ENCODE results near the gene TMEM178B.

TMEM178B gene

GRCh38 chr7:141436575-141437075, 362.8 kb downstream of the TMEM178B start:
- H3K4me1 ChIP-seq (ENCODE audit: control insufficient read depth, insufficient read depth, low read length), result no peaks in the 10 kb centered on the region
- H3K36me3 ChIP-seq (ENCODE audit: control insufficient read depth, insufficient read depth, low read length), result no peaks in the 10 kb centered on the region
- no peaks in the 10 kb centered on the region for H3K27me3 ChIP-seq (ENCODE audit: control insufficient read depth, insufficient read depth, low read length)
- no peak overlapping the region for H3K4me3 ChIP-seq (ENCODE audit: low read length)
- H3K27ac ChIP-seq (ENCODE audit: low read depth, low read length), result no peak overlapping the region
- no peak overlapping the region for H3K9ac ChIP-seq (ENCODE audit: low read length)

- no peaks in the 10 kb centered on the region for H3K4me1 ChIP-seq (ENCODE audit: control insufficient read depth, insufficient read depth, low read length)
These were observed 365.3 kb downstream of the TMEM178B start for GRCh38 chr7:141439164-141439563.

GRCh38 chr7:141439776-141440175, 365.9 kb downstream of the TMEM178B start:
- Histone ChIP-seq H3K4me3 (ENCODE audit: low read length) (no peak overlapping the region), H3K27me3 (ENCODE audit: control insufficient read depth, insufficient read depth, low read length) (no peaks in the 10 kb centered on the region), H3K9ac (ENCODE audit: low read length) (no peak overlapping the region), H3K36me3 (ENCODE audit: control insufficient read depth, insufficient read depth, low read length) (no peaks in the 10 kb centered on the region), H3K27ac (ENCODE audit: low read depth, low read length) (no peak overlapping the region), H3K4me1 (ENCODE audit: control insufficient read depth, insufficient read depth, low read length) (no peaks in the 10 kb centered on the region)

More at GRCh38 chr7:141439164-141439563, 365.3 kb downstream of the TMEM178B start:
- Histone ChIP-seq H3K4me3 (ENCODE audit: low read length) (no peak overlapping the region), H3K27me3 (ENCODE audit: control insufficient read depth, insufficient read depth, low read length) (no peaks in the 10 kb centered on the region), H3K36me3 (ENCODE audit: control insufficient read depth, insufficient read depth, low read length) (no peaks in the 10 kb centered on the region), H3K9ac (ENCODE audit: low read length) (no peak overlapping the region), H3K27ac (ENCODE audit: low read depth, low read length) (no peak overlapping the region)

- no peaks in the 10 kb centered on the region for H3K36me3 ChIP-seq (ENCODE audit: control insufficient read depth, insufficient read depth, low read length)
- no peak overlapping the region for H3K9ac ChIP-seq (ENCODE audit: low read length)
- no peak overlapping the region for H3K27ac ChIP-seq (ENCODE audit: low read depth, low read length)
- no peaks in the 10 kb centered on the region for H3K4me1 ChIP-seq (ENCODE audit: control insufficient read depth, insufficient read depth, low read length)
- H3K4me3 ChIP-seq (ENCODE audit: low read length), result no peak overlapping the region
- H3K27me3 ChIP-seq (ENCODE audit: control insufficient read depth, insufficient read depth, low read length), result no peaks in the 10 kb centered on the region
These were observed 368.2 kb downstream of the TMEM178B start for GRCh38 chr7:141441837-141442627.

GRCh38 chr7:141442781-141443180, 368.9 kb downstream of the TMEM178B start:
- Histone ChIP-seq H3K4me1 (ENCODE audit: control insufficient read depth, insufficient read depth, low read length) (no peaks in the 10 kb centered on the region), H3K27ac (ENCODE audit: low read depth, low read length) (no peak overlapping the region), H3K9ac (ENCODE audit: low read length) (no peak overlapping the region), H3K4me3 (ENCODE audit: low read length) (no peak overlapping the region), H3K36me3 (ENCODE audit: control insufficient read depth, insufficient read depth, low read length) (no peaks in the 10 kb centered on the region), H3K27me3 (ENCODE audit: control insufficient read depth, insufficient read depth, low read length) (no peaks in the 10 kb centered on the region)

GRCh38 chr7:141444961-141445360, 371.1 kb downstream of the TMEM178B start:
- no peak overlapping the region for H3K9ac ChIP-seq (ENCODE audit: low read length)
- H3K36me3 ChIP-seq (ENCODE audit: control insufficient read depth, insufficient read depth, low read length), result no peaks in the 10 kb centered on the region
- H3K4me1 ChIP-seq (ENCODE audit: control insufficient read depth, insufficient read depth, low read length), result no peaks in the 10 kb centered on the region
- no peak overlapping the region for H3K27ac ChIP-seq (ENCODE audit: low read depth, low read length)
- H3K27me3 ChIP-seq (ENCODE audit: control insufficient read depth, insufficient read depth, low read length), result no peaks in the 10 kb centered on the region
- no peak overlapping the region for H3K4me3 ChIP-seq (ENCODE audit: low read length)

- Histone ChIP-seq H3K36me3 (ENCODE audit: control insufficient read depth, insufficient read depth, low read length) (no peaks in the 10 kb centered on the region), H3K27me3 (ENCODE audit: control insufficient read depth, insufficient read depth, low read length) (no peaks in the 10 kb centered on the region), H3K4me1 (ENCODE audit: control insufficient read depth, insufficient read depth, low read length) (no peaks in the 10 kb centered on the region), H3K27ac (ENCODE audit: low read depth, low read length) (no peak overlapping the region), H3K9ac (ENCODE audit: low read length) (no peak overlapping the region), H3K4me3 (ENCODE audit: low read length) (no peak overlapping the region)
These were observed 377.4 kb downstream of the TMEM178B start for GRCh38 chr7:141451232-141451631.

- no peaks in the 10 kb centered on the region for H3K36me3 ChIP-seq (ENCODE audit: control insufficient read depth, insufficient read depth, low read length)
- H3K4me1 ChIP-seq (ENCODE audit: control insufficient read depth, insufficient read depth, low read length), result no peaks in the 10 kb centered on the region
- no peaks in the 10 kb centered on the region for H3K27me3 ChIP-seq (ENCODE audit: control insufficient read depth, insufficient read depth, low read length)
- no peak overlapping the region for H3K4me3 ChIP-seq (ENCODE audit: low read length)
- no peak overlapping the region for H3K27ac ChIP-seq (ENCODE audit: low read depth, low read length)
- H3K9ac ChIP-seq (ENCODE audit: low read length), result no peak overlapping the region
These were observed 379.0 kb downstream of the TMEM178B start for GRCh38 chr7:141452911-141453310.

GRCh38 chr7:141454338-141454737, 380.5 kb downstream of the TMEM178B start:
- Histone ChIP-seq H3K27me3 (ENCODE audit: control insufficient read depth, insufficient read depth, low read length) (no peaks in the 10 kb centered on the region), H3K36me3 (ENCODE audit: control insufficient read depth, insufficient read depth, low read length) (no peaks in the 10 kb centered on the region), H3K9ac (ENCODE audit: low read length) (no peak overlapping the region), H3K4me3 (ENCODE audit: low read length) (no peak overlapping the region), H3K27ac (ENCODE audit: low read depth, low read length) (no peak overlapping the region), H3K4me1 (ENCODE audit: control insufficient read depth, insufficient read depth, low read length) (no peaks in the 10 kb centered on the region)

- no peaks in the 10 kb centered on the region for H3K4me1 ChIP-seq (ENCODE audit: control insufficient read depth, insufficient read depth, low read length)
- H3K9ac ChIP-seq (ENCODE audit: low read length), result no peak overlapping the region
- no peak overlapping the region for H3K27ac ChIP-seq (ENCODE audit: low read depth, low read length)
- H3K27me3 ChIP-seq (ENCODE audit: control insufficient read depth, insufficient read depth, low read length), result no peaks in the 10 kb centered on the region
- H3K4me3 ChIP-seq (ENCODE audit: low read length), result no peak overlapping the region
- H3K36me3 ChIP-seq (ENCODE audit: control insufficient read depth, insufficient read depth, low read length), result no peaks in the 10 kb centered on the region
These were observed 381.9 kb downstream of the TMEM178B start for GRCh38 chr7:141455723-141456122.

- H3K27ac ChIP-seq (ENCODE audit: low read depth, low read length), result no peak overlapping the region
- no peak overlapping the region for H3K9ac ChIP-seq (ENCODE audit: low read length)
- H3K4me1 ChIP-seq (ENCODE audit: control insufficient read depth, insufficient read depth, low read length), result no peaks in the 10 kb centered on the region
- H3K27me3 ChIP-seq (ENCODE audit: control insufficient read depth, insufficient read depth, low read length), result no peaks in the 10 kb centered on the region
- no peak overlapping the region for H3K4me3 ChIP-seq (ENCODE audit: low read length)
- no peaks in the 10 kb centered on the region for H3K36me3 ChIP-seq (ENCODE audit: control insufficient read depth, insufficient read depth, low read length)
These were observed 382.4 kb downstream of the TMEM178B start for GRCh38 chr7:141456298-141456697.

- no peaks in the 10 kb centered on the region for H3K27me3 ChIP-seq (ENCODE audit: control insufficient read depth, insufficient read depth, low read length)
- H3K36me3 ChIP-seq (ENCODE audit: control insufficient read depth, insufficient read depth, low read length), result no peaks in the 10 kb centered on the region
- H3K4me1 ChIP-seq (ENCODE audit: control insufficient read depth, insufficient read depth, low read length), result no peaks in the 10 kb centered on the region
- H3K4me3 ChIP-seq (ENCODE audit: low read length), result no peak overlapping the region
- no peak overlapping the region for H3K27ac ChIP-seq (ENCODE audit: low read depth, low read length)
- no peak overlapping the region for H3K9ac ChIP-seq (ENCODE audit: low read length)
These were observed 382.8 kb downstream of the TMEM178B start for GRCh38 chr7:141456711-141457110.

All from rectal smooth muscle tissue (tissue), 1 donor.